CD4-positive, alpha-beta T cell treated with Interleukin-10 for 1 hour (primary cell): ENCODE measurements around the gene TMEM191C.
"Not testable (repeated sequence)": the region's sequence is repeated elsewhere in the genome, so short reads cannot be mapped to it uniquely, and the experiment has no call there.

Experiments used
- DNase-seq: peaks from one replicate; pipeline ENCODE4 v3.0.0-alpha.2; 2020

Gene TMEM191C

GRCh38 chr22:21446128-21446826 lies 20.9 kb upstream of the TMEM191C start:
- no peak for DNase-seq

GRCh38 chr22:21446827-21447690 lies 20.1 kb upstream of the TMEM191C start:
- no peak for DNase-seq

GRCh38 chr22:21447694-21448402 lies 19.3 kb upstream of the TMEM191C start:
- no peak for DNase-seq

- no peak for DNase-seq
These were observed 18.4 kb upstream of the TMEM191C start for GRCh38 chr22:21448627-21449416.

GRCh38 chr22:21449531-21450319 lies 17.5 kb upstream of the TMEM191C start:
- no peak for DNase-seq

- no peak for DNase-seq
These were observed 16.8 kb upstream of the TMEM191C start for GRCh38 chr22:21450320-21450831.

- DNase-seq, result no peak
These were observed 16.3 kb upstream of the TMEM191C start for GRCh38 chr22:21450858-21451353.

GRCh38 chr22:21451545-21452520 lies 15.4 kb upstream of the TMEM191C start:
- DNase-seq, result no peak

- DNase-seq, result not testable (repeated sequence)
These were observed 14.5 kb upstream of the TMEM191C start for GRCh38 chr22:21452666-21453065.

- DNase-seq, result not testable (repeated sequence)
These were observed 12.2 kb upstream of the TMEM191C start for GRCh38 chr22:21454998-21455333.

- no peak for DNase-seq
These were observed 11.7 kb upstream of the TMEM191C start for GRCh38 chr22:21455334-21456089.

GRCh38 chr22:21457023-21457787 lies 10.0 kb upstream of the TMEM191C start:
- DNase-seq, result no peak

- not testable (repeated sequence) for DNase-seq
These were observed 4.5 kb upstream of the TMEM191C start for GRCh38 chr22:21462672-21463071.

GRCh38 chr22:21468194-21469096 lies 1.3 kb downstream of the TMEM191C start:
- peak; percentile 94 for DNase-seq

GRCh38 chr22:21469097-21469994 lies 2.2 kb downstream of the TMEM191C start:
- DNase-seq, result not testable (repeated sequence)

- DNase-seq, result not testable (repeated sequence)
These were observed 5.8 kb downstream of the TMEM191C start for GRCh38 chr22:21472984-21473383.
